ENCODE measurements around the gene CAMTA1. TPM values are rescaled to one million over a fixed set of nuclear protein-coding genes. Genes with fewer than 3 reads are reported as not detected.

Gene CAMTA1
- total RNA-seq, 1 experiment from 2014 or later: 69.5 TPM

DNA sequence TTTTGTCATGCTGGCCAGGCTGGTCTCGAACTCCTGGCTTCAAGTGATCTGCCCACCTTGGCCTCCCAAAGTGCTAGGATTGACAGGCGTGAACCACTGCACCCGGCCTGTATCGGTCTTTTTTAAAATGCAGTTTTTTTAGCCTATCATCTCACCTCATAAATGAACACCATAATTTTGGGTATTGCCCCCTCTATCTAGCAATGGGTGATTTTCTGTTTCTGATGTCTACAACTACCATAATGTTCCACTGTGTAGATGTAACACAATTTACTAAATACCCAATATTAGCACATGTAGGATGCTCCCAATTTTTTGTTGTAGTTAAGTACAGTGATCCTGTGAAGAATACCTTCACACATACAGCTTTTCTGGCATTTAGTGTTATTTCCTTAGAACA is 2.0 kb upstream of the CAMTA1 start:
- CTCF ChIA-PET: no interaction called here
- H3K36me3 ChIP-seq (ENCODE audit: control insufficient read depth in 1 of 2, insufficient read depth in 2 of 2, low read length in 2 of 2): no peaks in the 10 kb centered on the region
- H3K27me3 ChIP-seq (ENCODE audit: insufficient read depth, low read length): no peaks in the 10 kb centered on the region
- intact Hi-C loops (cut with micrococcal nuclease): loop anchor here (2.0 kb wide), 1 partner anchor 56 kb away; no protein-coding TSS in a partner anchor
- H3K79me2 ChIP-seq (ENCODE audit: insufficient read depth, low read length): peaks cover 24% of the 10 kb centered on the region
- RAD21 ChIA-PET (ENCODE audit: low non-redundant PET in 1 of 2, low total read pairs in 2 of 2, uncharacterized antibody in 2 of 2, unreplicated experiment in 2 of 2): no interaction called here
- peak overlapping the region; percentile 81 for H3K4me2 ChIP-seq (ENCODE audit: low read length)
- DNase-seq (ENCODE audit: low read depth, low spot score): no peak
- no peaks in the 10 kb centered on the region for H3K9me2 ChIP-seq (ENCODE audit: insufficient read depth)
- H2AFZ ChIP-seq (ENCODE audit: low read depth, low read length, poor library complexity, severe bottlenecking): no peak overlapping the region
- no peaks in the 10 kb centered on the region for H3K9me3 ChIP-seq (ENCODE audit: control insufficient read depth in 1 of 2, insufficient read depth in 1 of 2, low read depth in 1 of 2, low read length in 2 of 2)
- POLR2A ChIA-PET: no interaction called here
- BruUV-seq (replicated peaks): no TSS peak
- H3K4me3 ChIP-seq (replicated peaks in 1 of 2; ENCODE audit: low read depth in 1 of 2, low read length in 2 of 2): peak overlapping the region; percentile 65 to 71
- peaks cover 5 to 20% of the 10 kb centered on the region in 2 experiments; a peak in 3 of 4 replicates for H3K4me1 ChIP-seq (ENCODE audit: control insufficient read depth in 1 of 2, insufficient read depth in 2 of 2, low read length in 2 of 2)
- no peak for TF ChIP-seq CTCF (IDR thresholded peaks at IDR 0.05 in 2 of 3, conservative IDR thresholded peaks at IDR 0.05 in 1 of 3; ENCODE audit: borderline replicate concordance in 1 of 3, insufficient read depth in 1 of 3, low read depth in 2 of 3, low read length in 2 of 3)
- TF ChIP-seq TCF7L2 (IDR thresholded peaks at IDR 0.05; ENCODE audit: borderline replicate concordance, extremely low read depth, insufficient read depth, insufficient read length): no peak
- TF ChIP-seq CEBPB (IDR thresholded peaks at IDR 0.05; ENCODE audit: low read depth): no peak
- TF ChIP-seq SP1 (IDR thresholded peaks at IDR 0.05; ENCODE audit: low read depth): no peak
- no peak for TF ChIP-seq YY1 (IDR thresholded peaks at IDR 0.05; ENCODE audit: extremely low read depth, insufficient replicate concordance, low read depth, low read length)
- TF ChIP-seq SRF (IDR thresholded peaks at IDR 0.05; ENCODE audit: low read depth): no peak
- TF ChIP-seq ZBTB33 (IDR thresholded peaks at IDR 0.05; ENCODE audit: extremely low read depth, insufficient replicate concordance, low read length): no peak
- no peak for TF ChIP-seq REST (IDR thresholded peaks at IDR 0.05; ENCODE audit: low read depth)
- H3K9ac ChIP-seq (ENCODE audit: low read length): peak overlapping the region; percentile 81
- H4K20me1 ChIP-seq (ENCODE audit: insufficient read depth): 0 out of 2 replicates have a peak, but pooled peaks cover 4% of the 10 kb centered on the region
- no peak overlapping the region for H3K27ac ChIP-seq (ENCODE audit: low read depth, low read length)
- ATAC-seq: no peak

Measured in HCT116 (cell line).